AG04449 (cell line): ENCODE measurements around the gene NLGN2.

Experiments
- CTCF ChIA-PET: fragments of 350-600 bp; formaldehyde crosslinking; extraction: SDS; loops from one replicate; lab custom pipeline; 2021; ENCODE audit warnings: antibody characterized with exemption; lab: Yijun Ruan, JAX
- POLR2A ChIA-PET: fragments of 400-600, 350-600 bp; formaldehyde crosslinking; extraction: SDS; loops from one replicate; lab custom pipeline; 2020; ENCODE audit warnings: antibody characterized with exemption, inconsistent platforms; lab: Yijun Ruan, JAX
- DNase-seq: peaks from one replicate; pipeline ENCODE4 v3.0.0-alpha.2; 2010; ENCODE audit warnings: low read depth, low spot score
- H3K4me3 ChIP-seq: 2 replicates; pipeline ENCODE4 v1.5.1; 2011; ENCODE audit warnings: low read depth, mild to moderate bottlenecking, control low read depth, low read length
- CTCF ChIP-seq: IDR thresholded peaks from one replicate; pipeline ENCODE4 v1.5.1; 2011; ENCODE audit warnings: mild to moderate bottlenecking, moderate library complexity, low read length, control low read depth, inconsistent platforms; ENCODE audit not compliant: insufficient read depth; ENCODE audit errors: missing control alignments

Gene NLGN2

GRCh38 chr17:7419819-7420610 is 12.4 kb downstream of the NLGN2 start, which contains the start of gene SPEM1:
Gene SPEM1 (plus strand): TSS chr17:7420324. CDS start chr17:7420385, 61 bp downstream.
- no peak within 1 kb of the TSS for H3K4me3 ChIP-seq
- TF ChIP-seq CTCF: no peak
- CTCF ChIA-PET: interaction anchor here (0.8 to 2.5 kb wide), 3 partner anchors 17 to 141 kb away, joined by 3 to 10 read pairs (median 3); no protein-coding TSS in a partner anchor
- POLR2A ChIA-PET: interaction anchor here (1.0 to 1.6 kb wide), 2 partner anchors 16 to 64 kb away, joined by 4 to 6 read pairs; partner anchors contain the start of genes POLR2A and TMEM256
- no peak for DNase-seq

DNA sequence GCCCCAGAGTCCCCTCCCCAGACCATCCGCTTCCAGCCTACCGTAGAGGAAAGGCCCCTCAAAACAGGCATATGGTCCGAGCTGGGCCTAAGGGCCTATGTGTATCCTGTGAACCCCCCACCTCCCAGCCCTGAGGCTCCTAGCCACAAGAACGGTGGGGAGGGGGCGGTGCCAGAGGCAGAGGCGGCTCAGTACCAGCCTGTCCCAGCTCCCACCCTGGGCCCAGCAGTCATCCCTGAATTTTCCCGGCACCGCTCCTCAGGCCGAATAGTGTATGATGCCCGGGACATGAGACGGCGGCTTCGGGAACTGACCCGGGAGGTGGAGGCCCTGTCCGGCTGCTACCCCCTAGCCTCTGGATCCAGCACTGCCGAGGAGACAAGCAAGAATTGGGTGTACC is 13.5 kb downstream of the NLGN2 start:
- H3K4me3 ChIP-seq: no peak overlapping the region
- CTCF ChIA-PET: interaction anchor here (2.5 kb wide), 1 partner anchor 16 kb away, joined by 10 read pairs; no protein-coding TSS in a partner anchor
- POLR2A ChIA-PET: interaction anchor here (1.0 to 1.6 kb wide), 2 partner anchors 17 to 63 kb away, joined by 4 to 6 read pairs; partner anchors contain the start of genes POLR2A and TMEM256
- no peak for DNase-seq
- no peak for TF ChIP-seq CTCF

- DNase-seq: no peak
- H3K4me3 ChIP-seq: no peak overlapping the region
- ChIA-PET CTCF (interaction anchor here (1.1 to 3.4 kb wide), 2 partner anchors 13 to 17 kb away, joined by 3 to 10 read pairs; no protein-coding TSS in a partner anchor), POLR2A (interaction anchor here (1.2 to 1.5 kb wide), 2 partner anchors 17 to 19 kb away, joined by 3 to 5 read pairs; partner anchors contain the start of gene TMEM256)
- no peak for TF ChIP-seq CTCF
Measured at GRCh38 chr17:7423679-7424078, 16.0 kb downstream of the NLGN2 start.

- no peak for TF ChIP-seq CTCF
- no peak for DNase-seq
- ChIA-PET CTCF (interaction anchor here (1.6 to 3.4 kb wide), 3 partner anchors 11 to 70 kb away, joined by 3 to 10 read pairs (median 5); partner anchors contain the start of gene TMEM95), POLR2A (interaction anchor here (1.2 kb wide), 1 partner anchor 19 kb away, joined by 6 read pairs; no protein-coding TSS in a partner anchor)
- no peak within 1 kb of the TSS for H3K4me3 ChIP-seq
Measured at GRCh38 chr17:7425316-7425715, 17.7 kb downstream of the NLGN2 start, which contains the start of gene SPEM2. Gene SPEM2 (plus strand): TSS chr17:7425616. CDS start chr17:7425689, 73 bp downstream.

- H3K4me3 ChIP-seq: no peak overlapping the region
- POLR2A ChIA-PET: no interaction called here
- no peak for TF ChIP-seq CTCF
- CTCF ChIA-PET: interaction anchor here (1.6 to 3.4 kb wide), 3 partner anchors 11 to 71 kb away, joined by 3 to 10 read pairs (median 5); partner anchors contain the start of gene TMEM95
- no peak for DNase-seq
Measured at GRCh38 chr17:7425756-7426155, 18.1 kb downstream of the NLGN2 start.
